GM12872 (cell line): Measurements from ENCODE around the gene OTULIN.
A peak's percentile ranks its signal among the peaks of the same experiment; 100 is the strongest.

Experiments
- TF ChIP-seq, protein P1 (sequence below): IDR thresholded peaks from 3 replicates; pipeline ENCODE4 v1.5.1; 2011; ENCODE audit warnings: low read depth, mild to moderate bottlenecking, low read length, moderate library complexity; ENCODE audit not compliant: insufficient read depth

The OTULIN gene

DNA sequence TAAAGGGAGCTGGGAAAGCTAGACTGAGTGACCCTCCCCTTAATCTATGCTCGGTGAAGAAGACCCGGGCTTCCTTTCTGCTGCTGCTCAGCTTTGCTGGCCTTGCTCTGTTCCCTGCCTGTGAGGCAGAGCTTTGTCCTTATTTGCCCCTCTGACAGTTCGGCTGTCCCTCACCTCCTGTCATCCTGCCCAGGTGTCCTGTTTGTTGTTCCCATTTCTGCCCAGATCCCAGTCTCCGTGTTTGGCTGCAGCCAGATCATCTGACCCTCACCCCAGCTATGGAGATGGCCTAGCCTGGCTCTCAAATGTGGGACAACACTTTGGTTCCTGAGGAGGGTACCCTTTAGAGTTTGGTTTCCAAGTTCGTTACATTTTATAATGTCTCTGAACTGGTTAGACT lies 20.2 kb downstream of the OTULIN start:
- TF ChIP-seq, protein P1, sequence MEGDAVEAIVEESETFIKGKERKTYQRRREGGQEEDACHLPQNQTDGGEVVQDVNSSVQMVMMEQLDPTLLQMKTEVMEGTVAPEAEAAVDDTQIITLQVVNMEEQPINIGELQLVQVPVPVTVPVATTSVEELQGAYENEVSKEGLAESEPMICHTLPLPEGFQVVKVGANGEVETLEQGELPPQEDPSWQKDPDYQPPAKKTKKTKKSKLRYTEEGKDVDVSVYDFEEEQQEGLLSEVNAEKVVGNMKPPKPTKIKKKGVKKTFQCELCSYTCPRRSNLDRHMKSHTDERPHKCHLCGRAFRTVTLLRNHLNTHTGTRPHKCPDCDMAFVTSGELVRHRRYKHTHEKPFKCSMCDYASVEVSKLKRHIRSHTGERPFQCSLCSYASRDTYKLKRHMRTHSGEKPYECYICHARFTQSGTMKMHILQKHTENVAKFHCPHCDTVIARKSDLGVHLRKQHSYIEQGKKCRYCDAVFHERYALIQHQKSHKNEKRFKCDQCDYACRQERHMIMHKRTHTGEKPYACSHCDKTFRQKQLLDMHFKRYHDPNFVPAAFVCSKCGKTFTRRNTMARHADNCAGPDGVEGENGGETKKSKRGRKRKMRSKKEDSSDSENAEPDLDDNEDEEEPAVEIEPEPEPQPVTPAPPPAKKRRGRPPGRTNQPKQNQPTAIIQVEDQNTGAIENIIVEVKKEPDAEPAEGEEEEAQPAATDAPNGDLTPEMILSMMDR: no peak

DNA sequence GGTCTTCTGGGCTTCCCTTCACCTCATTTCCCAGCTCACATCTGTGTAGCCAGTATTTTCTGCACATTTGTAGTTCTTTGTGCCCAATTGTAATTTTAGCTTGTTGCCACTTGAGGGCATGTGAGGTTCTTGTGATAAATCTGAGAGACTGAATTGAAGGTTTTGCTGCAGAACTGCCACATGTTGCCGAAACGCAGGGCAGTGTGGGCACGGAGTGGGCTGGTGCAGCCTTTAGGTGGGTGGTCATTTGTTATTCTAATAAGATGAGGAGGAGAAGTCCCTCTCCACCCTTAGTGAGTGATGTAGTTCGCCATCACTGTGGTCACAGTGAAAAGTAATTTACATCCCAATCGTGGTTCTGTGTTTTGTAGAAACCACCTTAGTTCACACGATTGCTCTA lies 21.2 kb downstream of the OTULIN start:
- TF ChIP-seq, protein P1: peak; percentile 71

DNA sequence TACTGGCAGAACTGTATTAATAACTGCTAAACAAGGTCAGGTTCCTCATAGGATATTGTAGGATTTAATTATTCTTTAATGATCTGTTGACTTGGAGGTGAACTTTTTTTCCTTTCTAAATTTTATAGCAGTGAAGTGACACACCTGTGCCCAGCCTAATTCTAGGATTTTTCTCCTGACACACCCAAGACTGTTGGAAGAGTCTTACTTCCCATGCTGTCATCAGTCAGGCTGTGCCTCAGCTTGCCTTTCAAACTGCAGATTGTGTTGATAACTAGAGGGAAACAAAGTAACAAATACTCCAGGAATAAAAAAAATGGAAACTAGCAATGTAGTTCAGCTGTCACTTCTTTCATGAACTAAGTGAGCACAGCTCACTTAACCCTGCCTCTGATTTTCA lies 22.0 kb downstream of the OTULIN start:
- TF ChIP-seq, protein P1: no peak

DNA sequence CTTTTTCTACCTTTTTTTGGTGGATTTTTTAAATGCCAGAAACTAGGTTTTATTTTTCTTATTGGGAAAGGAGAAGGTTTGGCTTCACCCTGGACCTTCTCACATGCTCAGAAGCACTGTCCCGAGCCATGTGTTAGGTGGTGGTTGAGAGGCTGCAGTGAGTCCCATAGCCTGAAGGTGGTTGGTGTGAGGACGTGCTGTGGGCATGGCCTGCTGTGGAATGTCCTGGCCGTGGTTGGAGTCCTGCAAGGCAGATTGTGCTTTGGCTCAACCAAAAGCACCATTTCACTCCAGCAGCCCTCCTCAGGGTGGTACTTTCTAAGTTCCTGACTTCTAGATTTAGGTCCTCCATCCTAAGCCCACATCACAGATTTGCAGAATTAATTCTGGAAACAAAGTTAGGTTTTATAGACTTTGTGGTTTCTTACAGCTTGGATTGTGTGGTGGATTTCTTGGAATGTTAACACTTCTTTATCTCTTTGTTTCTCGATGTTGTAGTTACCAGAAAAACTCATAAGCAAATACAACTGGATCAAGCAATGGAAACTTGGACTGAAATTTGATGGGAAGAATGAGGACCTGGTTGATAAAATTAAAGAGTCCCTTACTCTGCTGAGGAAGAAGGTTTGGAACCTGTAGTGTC lies 22.6 kb downstream of the OTULIN start:
- TF ChIP-seq, protein P1: no peak

DNA sequence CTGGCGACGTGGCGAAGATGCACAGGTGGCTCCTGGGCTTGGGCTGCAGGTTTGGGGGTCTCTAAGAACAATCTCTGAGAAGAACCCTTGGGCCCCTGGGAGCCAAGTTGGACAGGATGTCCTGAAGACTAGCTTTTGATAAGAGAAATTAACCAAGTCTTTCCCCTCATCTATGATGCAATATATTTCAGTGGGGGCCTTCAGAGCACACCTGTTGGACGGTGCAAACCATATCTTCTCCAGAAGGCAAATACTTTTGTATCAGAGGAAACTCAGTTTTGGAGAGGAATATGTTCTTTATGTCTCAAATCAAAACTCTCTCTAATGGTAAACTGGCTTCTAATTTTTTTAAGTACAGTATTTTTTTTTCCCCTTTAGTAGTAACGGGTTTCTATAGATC lies 28.6 kb downstream of the OTULIN start:
- TF ChIP-seq, protein P1: no peak

DNA sequence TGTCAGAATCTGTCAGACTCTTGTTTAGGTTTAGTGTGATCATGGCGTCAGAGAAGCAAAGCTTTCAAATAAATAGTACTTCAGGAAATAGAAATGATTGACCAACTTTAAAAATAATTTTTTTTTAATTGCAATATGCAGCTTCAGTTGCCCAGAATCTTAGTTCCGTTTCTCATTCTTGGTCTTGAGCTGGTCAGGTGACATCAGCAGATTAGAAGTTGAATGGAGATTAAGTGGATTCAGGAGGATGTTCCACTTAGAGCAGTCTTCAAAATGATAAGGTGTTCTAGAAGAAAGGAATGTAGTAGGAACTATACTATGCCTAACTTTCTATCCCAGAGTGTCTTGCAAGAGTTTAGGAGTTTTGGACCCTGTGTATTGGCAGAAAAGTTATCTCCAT lies 30.6 kb downstream of the OTULIN start:
- TF ChIP-seq, protein P1: no peak

DNA sequence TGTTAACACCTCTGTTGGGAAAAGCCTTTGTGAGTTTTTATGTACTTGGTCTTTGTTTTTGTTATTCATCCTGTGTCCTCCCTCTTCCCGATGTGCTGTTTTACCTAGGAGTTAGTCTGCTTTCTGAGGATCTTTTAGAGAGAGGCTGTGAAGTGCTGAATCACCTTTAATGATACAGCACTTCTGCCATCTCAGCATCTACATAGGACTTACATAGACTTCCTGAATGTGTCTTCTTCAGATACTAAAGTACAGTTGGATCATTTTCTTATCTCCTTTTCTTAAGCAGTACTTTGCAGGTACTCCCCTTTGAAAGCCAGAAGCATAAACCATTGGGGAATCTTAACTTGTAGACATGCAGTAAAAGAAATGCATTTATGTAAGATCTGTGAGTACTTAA lies 31.5 kb downstream of the OTULIN start:
- TF ChIP-seq, protein P1: no peak

DNA sequence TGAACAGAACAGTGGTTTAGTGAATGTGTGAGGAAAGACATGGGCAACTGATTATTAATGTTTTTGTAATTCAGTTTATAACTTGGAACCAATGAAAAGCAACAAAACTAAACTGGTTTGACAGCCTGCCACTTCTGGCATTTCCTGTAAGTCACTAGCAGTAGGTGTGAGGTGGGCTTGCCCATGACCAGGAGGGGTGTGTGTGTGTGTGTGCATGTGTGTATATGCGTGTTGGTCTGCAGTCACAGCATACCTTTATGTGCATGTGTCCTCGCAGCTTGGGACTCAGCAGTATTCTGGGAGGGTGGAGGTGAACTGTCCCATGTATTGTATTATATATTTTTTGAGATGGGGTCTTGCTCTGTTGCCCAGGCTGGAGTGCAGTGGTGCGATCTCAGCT lies 32.3 kb downstream of the OTULIN start:
- TF ChIP-seq, protein P1: no peak
